PC-3 (cell line): ENCODE data around the gene ICE2. TPM values are rescaled to one million over a fixed set of nuclear protein-coding genes. Genes with fewer than 3 reads are reported as not detected.
A peak's percentile ranks its signal among the peaks of the same experiment; 100 is the strongest.

Source experiments
- ATAC-seq: fragments of 200-7000 bp; cut with Tn5 transposase; 2 replicates; pipeline ENCODE4 v1.9.1; 2020; ENCODE audit warnings: mild to moderate bottlenecking, moderate library complexity
- BruUV-seq: library from RNA; stranded (reverse); fragments of 400-500 nt; replicated peaks from 2 replicates; lab custom pipeline; 2021; lab: Mats Ljungman, UMichigan
- CTCF ChIA-PET: fragments of 300-600 bp; sonication (Branson Sonifier 250); formaldehyde crosslinking; loops from one replicate; lab custom pipeline; 2022; ENCODE audit warnings: antibody characterized with exemption; lab: Charles Lee
- POLR2A ChIA-PET: fragments of 300-600 bp; sonication (Branson Sonifier 250); formaldehyde crosslinking; loops from one replicate; lab custom pipeline; 2022; ENCODE audit warnings: antibody characterized with exemption; ENCODE audit not compliant: unreplicated experiment; lab: Charles Lee
- DNase-seq: peaks from one replicate; pipeline ENCODE4 v3.0.0-alpha.2; 2015
- H2AFZ ChIP-seq: fragments of 300-600 bp; sonication (generic); 2 replicates; pipeline ENCODE4 v1.6.0; 2016; ENCODE audit warnings: antibody characterized with exemption, low read length
- H3F3A ChIP-seq: fragments of 300-600 bp; sonication (generic); one replicate; pipeline ENCODE4 v1.6.0; 2017; ENCODE audit warnings: antibody characterized with exemption, low read length, control low read depth, mild to moderate bottlenecking; ENCODE audit not compliant: unreplicated experiment
- H3K27ac ChIP-seq: fragments of 300-600 bp; sonication (generic); 2 replicates; pipeline ENCODE4 v1.5.1; 2016; ENCODE audit warnings: mild to moderate bottlenecking, low read length
- H3K27me3 ChIP-seq: fragments of 300-600 bp; sonication (generic); 2 replicates; pipeline ENCODE4 v1.6.1; 2016; ENCODE audit warnings: low read length, mixed read lengths
- H3K36me3 ChIP-seq: fragments of 300-600 bp; sonication (generic); 2 replicates; pipeline ENCODE4 v1.6.1; 2016; ENCODE audit warnings: low read depth, mixed run types, low read length, mixed read lengths
- H3K4me1 ChIP-seq: fragments of 300-600 bp; sonication (generic); 2 replicates; pipeline ENCODE4 v1.5.1; 2016; ENCODE audit warnings: low read length; ENCODE audit not compliant: insufficient read depth
- H3K4me2 ChIP-seq: fragments of 300-600 bp; sonication (generic); 2 replicates; pipeline ENCODE4 v1.6.0; 2016; ENCODE audit warnings: low read length
- H3K4me3 ChIP-seq: fragments of 300-600 bp; sonication (generic); 2 replicates; pipeline ENCODE4 v1.5.1; 2016; ENCODE audit warnings: mild to moderate bottlenecking, low read length, mixed read lengths
- H3K79me2 ChIP-seq: fragments of 300-600 bp; sonication (generic); 2 replicates; pipeline ENCODE4 v1.6.1; 2017; ENCODE audit warnings: low read length, mixed read lengths
- H3K9ac ChIP-seq: fragments of 300-600 bp; sonication (generic); 2 replicates; pipeline ENCODE4 v1.6.0; 2016; ENCODE audit warnings: mild to moderate bottlenecking, low read length
- H3K9me2 ChIP-seq: fragments of 300-600 bp; sonication (generic); replicated peaks from 2 replicates; pipeline ENCODE4 v1.6.1; 2016; ENCODE audit warnings: mixed run types, low read length, mixed read lengths
- H3K9me3 ChIP-seq: fragments of 300-600 bp; sonication (generic); 2 replicates; pipeline ENCODE4 v1.6.1; 2016; ENCODE audit warnings: low read length, mixed read lengths
- H4K20me1 ChIP-seq: fragments of 300-600 bp; sonication (generic); 2 replicates; pipeline ENCODE4 v1.6.1; 2016; ENCODE audit warnings: low read length, mixed read lengths
- CTCF ChIP-seq: fragments of 300-600 bp; sonication (generic); conservative IDR thresholded peaks from 2 replicates; pipeline ENCODE4 v1.5.1; 2017; ENCODE audit warnings: antibody characterized with exemption, low read depth, mild to moderate bottlenecking, low read length
- EZH2 ChIP-seq: fragments of 300-600 bp; sonication (generic); IDR thresholded peaks from one replicate; pipeline ENCODE4 v1.6.1; 2017; ENCODE audit warnings: antibody characterized with exemption, mild to moderate bottlenecking, low read length; ENCODE audit not compliant: unreplicated experiment
- EZH2phosphoT487 ChIP-seq: fragments of 300-600 bp; sonication (generic); IDR thresholded peaks from 2 replicates; pipeline ENCODE4 v1.6.1; 2018; ENCODE audit warnings: mild to moderate bottlenecking, antibody characterized with exemption, low read length, borderline replicate concordance
- intact Hi-C: fragments of 100-400 bp; cut with micrococcal nuclease; formaldehyde crosslinking; loops from 2 replicates; pipeline ENCODE4 v1.9.0; 2023
- total RNA-seq: library from RNA; depleted of rRNA; stranded (reverse); fragments of >200 nt; gene quantifications from 2 replicates; pipeline ENCODE4 v1.2.3, GENCODE V29; 2014

ICE2 gene
- total RNA-seq, 1 experiment from 2014 or later = 14.8 TPM

- peak overlapping the region; percentile 36; the same call in 1 of the 2 replicates for H3K9ac ChIP-seq
- DNase-seq = peak; percentile 86
- no peaks in the 10 kb centered on the region for H3K9me3 ChIP-seq
- H3K27ac ChIP-seq = peak overlapping the region; percentile 81
- TF ChIP-seq EZH2phosphoT487 (no peak), CTCF (no peak), EZH2 (no peak)
- 0 out of 2 replicates have a peak overlapping the region, but pooled peaks have one; percentile 36 for H3K4me3 ChIP-seq
- H4K20me1 ChIP-seq = no peaks in the 10 kb centered on the region
- peaks cover 6% of the 10 kb centered on the region for H3F3A ChIP-seq
- no peak overlapping the region for H2AFZ ChIP-seq
- peaks cover 51% of the 10 kb centered on the region for H3K4me1 ChIP-seq
- intact Hi-C loops = loop anchor here (2.0 kb wide), 1 partner anchor 29 kb away; no protein-coding TSS in a partner anchor
- no TSS peak for BruUV-seq
- no peaks in the 10 kb centered on the region for H3K9me2 ChIP-seq
- CTCF ChIA-PET = interaction anchor here (0.6 kb wide), 1 partner anchor 14 kb away, joined by 3 read pairs; no protein-coding TSS in a partner anchor
- H3K36me3 ChIP-seq = peaks cover 4% of the 10 kb centered on the region; the same call in 1 of the 2 replicates
- H3K79me2 ChIP-seq = no peaks in the 10 kb centered on the region
- POLR2A ChIA-PET = interaction anchor here (0.7 to 1.2 kb wide), 3 partner anchors 14 to 27 kb away, joined by 3 to 9 read pairs (median 6); no protein-coding TSS in a partner anchor
- peak; percentile 75 for ATAC-seq
- peak overlapping the region; percentile 75 for H3K4me2 ChIP-seq
- H3K27me3 ChIP-seq = no peaks in the 10 kb centered on the region
Measured at GRCh38 chr15:60421544-60421943, 57.4 kb downstream of the ICE2 start.

- ChIA-PET CTCF (no interaction called here), POLR2A (no interaction called here)
- Histone ChIP-seq H3K4me3 (no peak overlapping the region), H4K20me1 (no peaks in the 10 kb centered on the region), H3K36me3 (peaks cover under 1% of the 10 kb centered on the region; the same call in 1 of the 2 replicates), H3K4me1 (peaks cover 49% of the 10 kb centered on the region), H3K9ac (no peak overlapping the region), H3K4me2 (peak overlapping the region; percentile 75; the same call in 1 of the 2 replicates), H3K79me2 (no peaks in the 10 kb centered on the region), H3K27me3 (no peaks in the 10 kb centered on the region), H3F3A (peaks cover 6% of the 10 kb centered on the region), H2AFZ (no peak overlapping the region), H3K9me3 (no peaks in the 10 kb centered on the region), H3K9me2 (no peaks in the 10 kb centered on the region), H3K27ac (no peak overlapping the region)
- intact Hi-C loops = loop anchor here (2.0 kb wide), 1 partner anchor 27 kb away; no protein-coding TSS in a partner anchor
- BruUV-seq = no TSS peak
- TF ChIP-seq CTCF = no peak
- no peak for TF ChIP-seq EZH2phosphoT487
- no peak for TF ChIP-seq EZH2
- ATAC-seq (no peak), DNase-seq (no peak)
Measured at GRCh38 chr15:60420203-60420716, 58.7 kb downstream of the ICE2 start.

GRCh38 chr15:60419753-60420152, 59.2 kb downstream of the ICE2 start:
- POLR2A ChIA-PET = no interaction called here
- Histone ChIP-seq H4K20me1 (no peaks in the 10 kb centered on the region), H3K9me2 (no peaks in the 10 kb centered on the region), H3F3A (peaks cover 6% of the 10 kb centered on the region), H3K9me3 (no peaks in the 10 kb centered on the region), H3K4me2 (no peak overlapping the region), H3K4me1 (peaks cover 49% of the 10 kb centered on the region), H3K36me3 (no peaks in the 10 kb centered on the region), H3K4me3 (no peak overlapping the region), H3K27ac (no peak overlapping the region), H3K27me3 (no peaks in the 10 kb centered on the region), H2AFZ (no peak overlapping the region), H3K79me2 (no peaks in the 10 kb centered on the region), H3K9ac (no peak overlapping the region)
- intact Hi-C loops = loop anchor here (2.0 kb wide), 1 partner anchor 27 kb away; no protein-coding TSS in a partner anchor
- no peak for TF ChIP-seq EZH2phosphoT487
- no peak for TF ChIP-seq CTCF
- no peak for TF ChIP-seq EZH2
- ATAC-seq (no peak), DNase-seq (no peak)
- BruUV-seq = no TSS peak
- CTCF ChIA-PET = no interaction called here
